HT1080 (cell line): ENCODE data around the gene COL28A1. TPM values are rescaled to one million over a fixed set of nuclear protein-coding genes. Genes with fewer than 3 reads are reported as not detected.
A peak's percentile ranks its signal among the peaks of the same experiment; 100 is the strongest.
"Not testable (repeated sequence)": the region's sequence is repeated elsewhere in the genome, so short reads cannot be mapped to it uniquely, and the experiment has no call there.

Experiments used
- DNase-seq: peaks from one replicate; pipeline ENCODE4 v3.0.0-alpha.2; 2015; ENCODE audit warnings: low read depth
- total RNA-seq: library from RNA; depleted of rRNA; stranded (reverse); fragments of >200 nt; shearing (Covaris generic); gene quantifications from 2 replicates; pipeline ENCODE4 v1.2.3, GENCODE V29; 2014

COL28A1 gene
- total RNA-seq, 1 experiment from 2014 or later, result not detected

- DNase-seq, result no peak
These were observed 117.8 kb downstream of the COL28A1 start for GRCh38 chr7:7417851-7418250.

DNA sequence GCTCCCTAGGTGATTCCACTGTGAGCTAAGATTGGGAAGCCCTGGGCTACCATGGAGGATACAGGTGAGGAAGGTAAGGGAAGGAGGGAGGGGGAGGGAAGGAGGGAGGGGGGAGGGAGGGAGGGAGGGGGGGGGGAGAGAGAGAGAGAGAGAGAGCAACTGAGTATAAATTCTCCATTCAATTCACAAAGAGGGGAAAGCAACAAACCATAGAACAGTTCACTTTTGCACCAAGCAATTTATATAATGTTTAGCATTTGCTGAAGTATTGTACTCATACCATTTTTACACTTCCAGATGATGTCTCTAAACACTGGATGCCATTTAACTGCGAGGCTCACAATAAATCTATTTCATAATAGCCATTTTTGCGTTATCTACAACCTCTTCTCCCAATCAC lies 118.3 kb downstream of the COL28A1 start:
- no peak for DNase-seq

- DNase-seq, result no peak
These were observed 119.4 kb downstream of the COL28A1 start for GRCh38 chr7:7416031-7416858.

- DNase-seq, result no peak
These were observed 120.7 kb downstream of the COL28A1 start for GRCh38 chr7:7414791-7415603.

GRCh38 chr7:7408001-7408770 lies 127.5 kb downstream of the COL28A1 start:
- DNase-seq, result no peak

GRCh38 chr7:7405461-7405860 lies 130.2 kb downstream of the COL28A1 start:
- no peak for DNase-seq

GRCh38 chr7:7399707-7400106 lies 136.0 kb downstream of the COL28A1 start:
- no peak for DNase-seq

GRCh38 chr7:7395785-7396184 lies 139.9 kb downstream of the COL28A1 start:
- no peak for DNase-seq

- DNase-seq, result not testable (repeated sequence)
These were observed 147.5 kb downstream of the COL28A1 start for GRCh38 chr7:7388164-7388563.

GRCh38 chr7:7385421-7385820 lies 150.3 kb downstream of the COL28A1 start:
- no peak for DNase-seq

- no peak for DNase-seq
These were observed 151.4 kb downstream of the COL28A1 start for GRCh38 chr7:7384228-7384627.

DNA sequence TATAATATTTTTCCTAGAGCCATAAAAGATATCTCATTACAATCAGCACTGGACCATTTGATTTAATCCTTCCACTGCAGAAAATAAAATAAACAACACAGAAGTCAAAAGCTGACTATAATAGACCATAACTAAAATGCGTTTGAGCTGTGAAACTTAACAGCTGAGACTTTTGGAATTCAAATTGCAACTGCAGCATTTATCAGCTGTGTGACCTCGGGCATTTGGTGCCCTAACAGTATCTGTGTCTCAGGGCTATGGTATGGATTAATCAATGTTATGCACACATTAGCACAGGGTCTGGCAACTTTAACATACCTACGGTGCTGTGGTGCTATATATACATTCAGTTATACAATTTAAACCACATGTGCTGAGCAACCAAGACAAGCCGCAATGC lies 160.1 kb downstream of the COL28A1 start:
- no peak for DNase-seq

GRCh38 chr7:7370076-7370475 lies 165.6 kb downstream of the COL28A1 start:
- no peak for DNase-seq

DNA sequence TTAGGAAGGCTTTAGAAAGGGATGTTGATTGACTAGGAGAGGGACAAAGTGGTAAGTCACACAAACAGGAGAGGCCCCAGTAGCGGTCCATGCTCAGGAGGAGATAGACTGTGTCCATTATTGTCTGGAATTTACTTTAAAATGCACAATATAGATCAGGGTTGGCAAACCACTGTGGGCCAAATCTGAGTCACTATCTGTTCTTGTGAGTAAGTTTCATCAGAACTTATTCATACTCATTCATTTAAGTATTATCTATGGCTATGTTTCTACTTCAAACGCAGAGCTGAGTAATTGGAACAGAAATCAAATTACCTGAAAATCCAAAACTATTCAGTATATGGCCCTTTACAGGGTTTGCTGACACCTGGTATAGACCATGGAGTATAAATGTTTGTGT lies 166.5 kb downstream of the COL28A1 start:
- no peak for DNase-seq

GRCh38 chr7:7354674-7355073 lies 181.0 kb downstream of the COL28A1 start:
- DNase-seq, result no peak

GRCh38 chr7:7352845-7353244 lies 182.8 kb downstream of the COL28A1 start:
- DNase-seq, result peak; percentile 12

DNA sequence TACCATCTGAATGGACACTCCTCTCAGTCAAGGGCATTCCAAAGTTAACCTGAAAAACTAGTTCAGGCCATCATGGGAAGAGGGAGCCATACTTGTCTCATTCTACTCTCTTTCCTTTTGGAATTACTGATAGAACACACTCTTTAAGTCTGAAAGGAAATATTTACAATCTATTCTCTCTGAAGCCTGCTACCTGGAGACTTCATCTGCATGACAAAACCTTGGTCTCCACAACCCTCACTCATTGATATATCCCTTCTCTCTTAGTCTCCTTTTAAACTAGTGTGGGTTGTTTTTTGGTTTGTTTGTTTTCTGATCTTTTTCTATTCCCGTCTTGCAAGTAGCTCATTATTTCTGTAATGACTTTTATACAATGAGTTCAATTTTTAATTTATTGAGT lies 183.8 kb downstream of the COL28A1 start:
- no peak for DNase-seq

DNA sequence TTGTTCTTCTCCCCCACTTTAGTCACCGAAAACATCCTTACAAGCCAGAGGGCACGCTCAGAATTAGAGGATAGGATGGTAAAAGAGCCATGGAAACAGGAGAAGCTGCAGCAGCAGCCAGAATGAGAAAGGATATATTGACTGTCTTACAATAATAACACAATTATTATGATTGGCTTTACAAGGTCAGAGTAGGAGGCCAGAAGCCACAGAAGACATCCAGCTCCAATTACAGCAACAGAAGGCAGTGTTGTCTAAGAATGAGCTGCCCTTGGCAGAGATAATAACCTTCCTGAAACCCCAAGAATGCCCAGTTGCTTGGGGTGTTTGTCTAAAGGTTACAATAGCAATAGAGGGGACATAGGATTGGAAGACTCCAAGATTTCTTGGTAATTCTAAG lies 184.5 kb downstream of the COL28A1 start:
- no peak for DNase-seq

GRCh38 chr7:7349156-7349555 lies 186.5 kb downstream of the COL28A1 start:
- DNase-seq, result no peak

DNA sequence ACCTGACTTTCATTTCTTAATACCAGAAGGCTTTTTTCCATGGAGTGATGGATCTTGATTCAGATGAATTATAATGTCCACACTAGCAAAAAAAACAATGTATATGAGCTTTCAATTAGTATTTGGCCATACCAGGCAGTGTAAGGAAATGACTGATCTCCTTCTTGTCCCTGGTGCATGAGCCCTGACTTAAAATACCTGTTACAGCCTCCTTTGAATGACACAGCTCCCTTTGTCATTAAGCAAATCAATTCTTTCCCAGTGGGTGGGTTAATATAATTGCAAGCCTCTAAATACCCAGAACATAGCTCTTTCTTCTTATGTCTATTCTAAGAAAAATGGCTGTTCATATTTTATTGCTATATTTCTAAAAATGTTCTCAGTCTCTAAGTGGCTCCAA lies 188.6 kb downstream of the COL28A1 start:
- no peak for DNase-seq

DNA sequence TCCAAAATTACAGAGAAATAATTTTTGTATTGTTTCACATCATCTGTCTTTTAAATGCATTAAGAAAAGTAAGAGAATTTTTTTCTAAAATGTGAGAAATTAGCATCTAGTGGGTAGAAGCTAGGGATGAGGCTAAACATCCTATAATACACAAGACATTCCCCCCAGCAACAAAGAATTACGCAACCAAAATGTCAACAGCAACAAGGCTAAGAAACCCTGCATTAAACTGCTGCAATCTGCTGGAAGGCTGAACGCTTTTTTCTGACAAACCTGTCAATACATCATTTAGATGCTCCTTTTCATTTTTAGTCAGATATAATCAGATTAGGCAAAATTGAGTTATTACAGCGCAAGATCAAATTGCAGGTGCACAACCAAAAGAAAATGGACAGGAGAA lies 191.1 kb downstream of the COL28A1 start:
- DNase-seq, result no peak

DNA sequence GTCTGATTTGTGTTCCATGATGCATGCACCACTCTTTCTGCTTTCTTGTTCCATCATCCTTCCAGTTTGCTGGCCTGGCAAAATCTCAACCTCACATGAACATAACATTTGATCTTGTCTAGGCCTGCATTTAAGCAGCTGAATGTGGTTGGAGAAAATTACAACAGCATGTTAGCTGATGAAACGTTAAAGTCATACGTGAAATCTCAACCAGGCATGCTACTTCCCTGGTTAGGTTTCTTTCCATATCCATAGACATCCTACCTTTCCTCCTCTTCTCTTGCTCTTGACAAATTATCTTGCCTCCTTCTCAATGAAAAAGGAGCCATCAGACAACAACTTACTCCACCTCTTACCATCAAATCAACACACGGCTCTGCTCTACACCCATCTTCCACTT lies 199.8 kb downstream of the COL28A1 start:
- DNase-seq, result no peak
